K562 (cell line): ENCODE measurements around the gene TBC1D2. TPM values are rescaled to one million over a fixed set of nuclear protein-coding genes. Genes with fewer than 3 reads are reported as not detected.
A peak's percentile ranks its signal among the peaks of the same experiment; 100 is the strongest.

Source experiments
- ATAC-seq: fragments of 200-7000 bp; cut with Tn5 transposase; 3 replicates; pipeline ENCODE4 v1.9.1; 2020; ENCODE audit warnings: moderate library complexity
- BruUV-seq: library from RNA; stranded (reverse); fragments of 400-500 nt; replicated peaks from 2 replicates; lab custom pipeline; 2021; lab: Mats Ljungman, UMichigan
- CTCF ChIA-PET: fragments of 300-600 bp; formaldehyde crosslinking; extraction: SDS; loops from one replicate; lab custom pipeline; 2021; ENCODE audit warnings: low intra/inter-chr PET ratio; lab: Yijun Ruan, JAX
- POLR2A ChIA-PET: fragments of 300-600, 350-650 bp; sonication (Branson Sonifier 250); formaldehyde crosslinking; extraction: SDS; loops from one replicate; lab custom pipeline; 2021; ENCODE audit warnings: antibody characterized with exemption, inconsistent platforms; lab: Yijun Ruan, JAX
- DNase-seq, 4 experiments: peaks; one replicate each; pipeline versions ENCODE4 v3.0.0 to v3.0.0-alpha.2; 2011 to 2018; ENCODE audit warnings: low spot score in 3 of 4, mixed read lengths in 3 of 4; ENCODE audit errors: extremely low read depth in 1 of 4
- FAIRE-seq: peaks from 2 replicates; lab custom pipeline; 2011; peaks lifted over from hg19 to GRCh38; lab: Jason Lieb, UNC
- H2AFZ ChIP-seq: 2 replicates; pipeline ENCODE4 v1.6.0; 2011; ENCODE audit warnings: low read depth, low read length, control low read depth, inconsistent platforms
- H3K27ac ChIP-seq: fragments of 200-600 bp; 3 replicates; pipeline ENCODE4 v1.8.0; 2011; ENCODE audit warnings: low read depth, mild to moderate bottlenecking, control low read depth, inconsistent platforms, low read length, moderate library complexity, mixed read lengths; ENCODE audit errors: extremely low read depth
- H3K27me3 ChIP-seq, 2 experiments: fragments of 300-600 bp in 1 of 2; 2 replicates in 1 of 2; 3 replicates in 1 of 2; pipeline versions ENCODE4 v1.6.0 to v1.8.0; 2011; ENCODE audit warnings: inconsistent platforms in 2 of 2, low read length in 2 of 2, mild to moderate bottlenecking in 1 of 2, mixed read lengths in 1 of 2, moderate library complexity in 1 of 2; ENCODE audit not compliant: control insufficient read depth in 2 of 2, insufficient read depth in 2 of 2
- H3K36me3 ChIP-seq: fragments of 300-600 bp; 3 replicates; pipeline ENCODE4 v1.8.0; 2011; ENCODE audit warnings: mild to moderate bottlenecking, low read length, inconsistent platforms; ENCODE audit not compliant: control insufficient read depth, insufficient read depth
- H3K4me1 ChIP-seq, 2 experiments: fragments of 200-600 bp in 1 of 2; replicated peaks in 1 of 2; 2 replicates in 1 of 2; 3 replicates in 1 of 2; pipeline versions ENCODE4 v1.5.1 to v1.8.0; 2011; ENCODE audit warnings: inconsistent platforms in 2 of 2, low read length in 2 of 2, mild to moderate bottlenecking in 1 of 2, mixed read lengths in 1 of 2, moderate library complexity in 1 of 2; ENCODE audit not compliant: control insufficient read depth in 2 of 2, insufficient read depth in 2 of 2
- H3K4me2 ChIP-seq: 2 replicates; pipeline ENCODE4 v1.6.1; 2011; ENCODE audit warnings: low read length, control low read depth, inconsistent platforms, mixed read lengths; ENCODE audit not compliant: insufficient read depth
- H3K4me3 ChIP-seq: fragments of 200-600 bp; sonication (generic), shearing (Covaris generic); 2 replicates; pipeline ENCODE4 v1.5.1; 2016; ENCODE audit warnings: control low read depth, inconsistent platforms
- H3K79me2 ChIP-seq: fragments of 200-600 bp; 3 replicates; pipeline ENCODE4 v1.8.0; 2011; ENCODE audit warnings: low read length, inconsistent platforms; ENCODE audit not compliant: control insufficient read depth, insufficient read depth
- H3K9ac ChIP-seq, 2 experiments: 2 replicates each; pipeline versions ENCODE4 v1.6.0 to v1.6.1; 2011; ENCODE audit warnings: low read depth in 2 of 2, low read length in 2 of 2, control low read depth in 1 of 2, inconsistent platforms in 1 of 2, mild to moderate bottlenecking in 1 of 2, mixed read lengths in 1 of 2; ENCODE audit not compliant: insufficient read depth in 1 of 2
- H3K9me1 ChIP-seq: one replicate; pipeline ENCODE4 v1.6.0; 2011; ENCODE audit warnings: inconsistent platforms, mild to moderate bottlenecking, low read length, moderate library complexity; ENCODE audit not compliant: control insufficient read depth, insufficient read depth
- H3K9me3 ChIP-seq: replicated peaks from 2 replicates; pipeline ENCODE4 v1.5.1; 2011; ENCODE audit warnings: low read depth, low read length, inconsistent platforms; ENCODE audit not compliant: control insufficient read depth, insufficient read depth
- H4K20me1 ChIP-seq: replicated peaks from 2 replicates; pipeline ENCODE4 v1.6.1; 2011; ENCODE audit warnings: low read length, inconsistent platforms, mixed read lengths; ENCODE audit not compliant: control insufficient read depth, insufficient read depth
- DACH1 ChIP-seq: fragments of 450-650 bp; IDR thresholded peaks from 2 replicates; pipeline ENCODE4 v1.6.1; 2018; ENCODE audit not compliant: partially characterized antibody
- HMG20A ChIP-seq: fragments of 450-650 bp; formaldehyde crosslinking; conservative IDR thresholded peaks from 2 replicates; pipeline ENCODE4 v1.4.0; 2020; ENCODE audit warnings: mild to moderate bottlenecking, mixed read lengths
- KDM1A ChIP-seq, 2 experiments: fragments of 450-650 bp; IDR thresholded peaks; 2 replicates each; pipeline ENCODE4 v1.6.1; 2016; ENCODE audit warnings: mild to moderate bottlenecking in 2 of 2
- POLR2G ChIP-seq: fragments of 200-400 bp; formaldehyde crosslinking; IDR thresholded peaks from 2 replicates; pipeline ENCODE4 v1.6.1; 2017; ENCODE audit warnings: low read depth, mild to moderate bottlenecking, antibody characterized with exemption, low read length, moderate library complexity
- SIN3B ChIP-seq: fragments of 450-650 bp; IDR thresholded peaks from 2 replicates; pipeline ENCODE4 v1.6.1; 2017; ENCODE audit warnings: low read depth, mild to moderate bottlenecking, moderate library complexity
- SPI1 ChIP-seq: IDR thresholded peaks from 2 replicates; pipeline ENCODE4 v1.6.1; 2011; ENCODE audit warnings: low read depth, low read length, control low read depth, borderline replicate concordance
- TOE1 ChIP-seq, 2 experiments: fragments of 450-650 bp in 1 of 2; sonication (generic) in 1 of 2; formaldehyde crosslinking in 1 of 2; IDR thresholded peaks; 2 replicates each; pipeline versions ENCODE4 v1.7.1 to v1.8.0; 2016 to 2022; ENCODE audit warnings: borderline replicate concordance in 2 of 2, mild to moderate bottlenecking in 2 of 2, antibody characterized with exemption in 1 of 2, inconsistent platforms in 1 of 2, low read depth in 1 of 2, missing genetic modification reagents in 1 of 2, moderate library complexity in 1 of 2
- ZNF217 ChIP-seq: sonication (generic); formaldehyde crosslinking; IDR thresholded peaks from 2 replicates; pipeline ENCODE4 v1.8.0; 2022; ENCODE audit warnings: mild to moderate bottlenecking, missing genetic modification reagents
- ZNF316 ChIP-seq: fragments of 450-650 bp; IDR thresholded peaks from 2 replicates; pipeline ENCODE4 v1.6.1; 2016
- ZNF584 ChIP-seq: fragments of 200-800 bp; sonication (Bioruptor generic); IDR thresholded peaks from 2 replicates; pipeline ENCODE4 v1.6.1; 2016; ENCODE audit warnings: low read depth, mild to moderate bottlenecking, missing genetic modification characterization, missing compliant biosample characterization
- WGBS: fragments of 100-300 bp; shearing (Covaris generic); methylation state at CpG from one replicate; pipeline ENCODE4 v1.1.6; 2016; ENCODE audit warnings: low coverage, mixed read lengths; ENCODE audit not compliant: insufficient coverage; ENCODE audit errors: missing lambda C conversion rate; 5-methylcytosine and 5-hydroxymethylcytosine counted together
- in situ Hi-C: fragments of 300-500 bp; cut with MboI; formaldehyde crosslinking; loops from 4 replicates; pipeline ENCODE4 v1.15.0; 2018; ENCODE audit warnings: inconsistent platforms, mixed read lengths
- intact Hi-C: fragments of 100-400 bp; cut with micrococcal nuclease; formaldehyde crosslinking; loops from 2 replicates; pipeline ENCODE4 v1.14.2; 2022
- polyA plus RNA-seq, 8 experiments: library from polyadenylated mRNA; depleted of rRNA in 4 of 8; stranded (reverse) in 5 of 8; unstranded in 3 of 8; fragments of >200 nt; fragmentation: Nextera tagmentation in 2 of 8; fragmentation: Illumina TruSeq in 1 of 8; extraction: Ambion mirVana in 2 of 8; extraction: Trizol in 1 of 8; gene quantifications; 2 replicates each; pipeline versions ENCODE4 v1.2.1 to v1.2.3, GENCODE V29; 2011 to 2014; ENCODE audit warnings: inconsistent platforms in 1 of 8, missing spikeins in 1 of 8
- total RNA-seq, 7 experiments: library from RNA; depleted of rRNA in 6 of 7; stranded (reverse); fragments of >200 nt in 6 of 7; fragmentation: Illumina TruSeq in 2 of 7; extraction: Trizol in 2 of 7; gene quantifications; 2 replicates each; pipeline versions ENCODE4 v1.2.1 to v1.2.3, GENCODE V29; 2011 to 2021; ENCODE audit warnings: low replicate concordance in 1 of 7
- TF ChIP-seq, protein P1 (sequence below): sonication (generic); formaldehyde crosslinking; IDR thresholded peaks from 2 replicates; pipeline ENCODE4 v1.8.1; 2023; ENCODE audit warnings: mild to moderate bottlenecking, missing genetic modification reagents

Gene TBC1D2
- total and polyA plus RNA-seq, 9 of the 15 experiments (the other 6 are each of a cell fraction or from before 2014, with no cell fraction given): 0.10 to 7.0 (median 2.5) TPM

DNA sequence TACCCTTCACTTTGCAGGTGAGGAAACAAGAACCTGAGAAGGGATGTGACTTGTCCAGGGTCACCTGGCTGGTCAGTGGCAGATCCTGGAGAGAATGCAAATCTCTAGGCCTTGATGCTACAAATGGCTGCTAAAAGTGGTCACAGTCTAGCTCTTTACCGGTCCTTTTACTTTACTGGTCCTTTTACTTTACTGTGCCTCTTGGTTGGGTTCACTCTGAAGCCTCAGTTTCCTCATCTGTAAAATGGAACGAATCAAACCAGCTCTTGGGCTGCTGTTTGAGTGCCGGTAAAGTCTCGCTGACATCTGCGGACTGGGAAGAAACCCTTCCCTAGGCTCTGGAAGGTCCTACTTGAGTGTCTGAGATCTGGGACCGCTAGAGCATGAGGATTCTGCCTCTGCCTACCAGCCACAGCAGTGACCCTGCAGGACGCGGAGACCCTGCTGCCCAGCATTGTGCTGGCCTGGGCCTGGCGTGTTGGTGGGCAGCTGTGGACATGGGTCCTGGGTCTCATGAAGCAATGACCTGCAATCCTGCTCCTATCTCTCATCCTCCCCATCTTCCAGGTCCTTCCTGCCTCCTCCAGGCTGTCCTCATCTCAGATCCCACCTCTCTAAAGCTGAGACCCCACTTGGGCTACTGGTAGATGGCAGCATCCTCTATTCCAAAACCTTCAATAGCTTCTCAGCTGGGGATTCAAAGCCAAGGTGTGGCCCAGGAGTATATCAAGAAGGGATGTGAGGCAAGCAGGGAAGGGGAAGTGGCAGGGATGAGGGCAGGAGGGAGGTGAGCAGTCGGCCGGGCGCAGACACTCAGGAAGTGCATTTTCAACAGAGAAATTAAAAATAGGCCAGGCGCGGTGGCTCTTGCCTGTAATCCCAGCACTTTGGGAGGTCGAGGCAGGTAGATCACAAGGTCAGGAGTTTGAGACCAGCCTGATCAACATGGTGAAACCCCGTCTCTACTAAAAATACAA, 76.3 kb downstream of the TBC1D2 start (continued):
- TF ChIP-seq ZNF217 (no peak), SIN3B (no peak), KDM1A (IDR thresholded peaks at IDR 0.05) (peak in 1 of 2 experiments; percentile 57; a peak in 2 of 4 replicates)

DNA sequence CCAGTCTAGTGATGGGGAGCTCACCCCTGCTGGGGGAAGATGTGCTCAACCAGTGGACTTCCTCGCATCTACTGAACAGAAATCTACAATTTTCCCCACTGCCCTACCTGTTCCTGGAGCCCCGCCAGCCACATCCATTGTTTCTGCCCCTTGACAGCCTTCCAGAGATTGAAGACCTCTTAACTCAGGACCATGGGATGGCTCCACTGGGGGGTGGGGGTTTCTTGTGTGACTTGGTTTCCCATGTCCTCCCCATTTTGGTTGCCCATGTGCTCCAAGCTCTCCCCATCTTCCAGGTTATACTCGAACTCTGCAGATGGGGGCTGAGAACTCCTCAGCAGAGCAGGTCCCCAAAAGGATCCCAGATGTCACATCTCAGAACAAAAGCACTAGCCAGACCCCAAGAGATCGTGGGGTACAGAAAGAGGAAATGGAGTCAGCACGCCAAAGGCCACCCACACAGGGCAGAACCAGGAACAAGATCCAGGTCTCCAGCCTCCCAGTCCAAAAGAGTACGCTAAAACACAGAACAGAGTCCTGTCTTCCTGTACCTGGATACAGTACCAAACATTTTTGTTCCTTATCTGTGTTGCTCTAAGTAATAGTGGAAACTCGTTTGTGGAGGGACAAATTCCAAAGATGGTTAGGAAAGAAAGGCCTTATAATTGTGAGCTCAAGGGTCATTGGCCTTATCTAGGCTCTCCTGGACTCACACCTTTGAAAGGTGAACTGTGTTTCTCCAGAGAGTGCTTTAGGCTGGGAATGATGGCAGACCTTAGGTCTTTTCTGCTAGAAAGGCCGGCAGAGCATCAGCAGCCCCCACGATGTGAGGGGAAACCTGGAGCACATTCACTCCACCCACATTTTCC, 78.8 kb downstream of the TBC1D2 start:
- CTCF ChIA-PET: no interaction called here
- Histone ChIP-seq H3K4me1 (peaks cover 47 to 58% of the 10 kb centered on the region in 2 experiments), H3K36me3 (peaks cover 9% of the 10 kb centered on the region; the same call in 2 of the 3 replicates), H3K9me3 (no peaks in the 10 kb centered on the region), H2AFZ (no peak overlapping the region), H3K27me3 (no peaks in the 10 kb centered on the region), H3K9me1 (no peaks in the 10 kb centered on the region), H3K4me2 (peak overlapping the region; percentile 8; the same call in 1 of the 2 replicates), H3K9ac (peak overlapping the region in 1 of 2 experiments; percentile 39; a peak in 1 of 4 replicates), H3K27ac (peak overlapping the region; percentile 20; the same call in 2 of the 3 replicates), H3K79me2 (peaks cover 85% of the 10 kb centered on the region), H3K4me3 (no peak overlapping the region), H4K20me1 (no peaks in the 10 kb centered on the region; the same call in 1 of the 2 replicates)
- FAIRE-seq (no peak), DNase-seq (no peak), ATAC-seq (no peak)
- WGBS: 50% methylated on average over 9 of the region's 9 CpGs
- BruUV-seq: no TSS peak
- POLR2A ChIA-PET: interaction anchor here (0.6 to 1.8 kb wide), 5 partner anchors 9 to 80 kb away, joined by 3 to 6 read pairs (median 3); no protein-coding TSS in a partner anchor
- intact Hi-C loops: no loop called here
- in situ Hi-C loops: no loop called here
- TF ChIP-seq TOE1 (IDR thresholded peaks at IDR 0.05; ENCODE audit: borderline replicate concordance): no peak
- TF ChIP-seq TOE1 (CRISPR knock-in tag; IDR thresholded peaks at IDR 0.05; ENCODE audit: borderline replicate concordance, low read depth): no peak
- no peak for TF ChIP-seq ZNF316
- peak; percentile 21; the same call in 1 of the 2 replicates for TF ChIP-seq SPI1
- no peak for TF ChIP-seq POLR2G
- TF ChIP-seq, protein P1, sequence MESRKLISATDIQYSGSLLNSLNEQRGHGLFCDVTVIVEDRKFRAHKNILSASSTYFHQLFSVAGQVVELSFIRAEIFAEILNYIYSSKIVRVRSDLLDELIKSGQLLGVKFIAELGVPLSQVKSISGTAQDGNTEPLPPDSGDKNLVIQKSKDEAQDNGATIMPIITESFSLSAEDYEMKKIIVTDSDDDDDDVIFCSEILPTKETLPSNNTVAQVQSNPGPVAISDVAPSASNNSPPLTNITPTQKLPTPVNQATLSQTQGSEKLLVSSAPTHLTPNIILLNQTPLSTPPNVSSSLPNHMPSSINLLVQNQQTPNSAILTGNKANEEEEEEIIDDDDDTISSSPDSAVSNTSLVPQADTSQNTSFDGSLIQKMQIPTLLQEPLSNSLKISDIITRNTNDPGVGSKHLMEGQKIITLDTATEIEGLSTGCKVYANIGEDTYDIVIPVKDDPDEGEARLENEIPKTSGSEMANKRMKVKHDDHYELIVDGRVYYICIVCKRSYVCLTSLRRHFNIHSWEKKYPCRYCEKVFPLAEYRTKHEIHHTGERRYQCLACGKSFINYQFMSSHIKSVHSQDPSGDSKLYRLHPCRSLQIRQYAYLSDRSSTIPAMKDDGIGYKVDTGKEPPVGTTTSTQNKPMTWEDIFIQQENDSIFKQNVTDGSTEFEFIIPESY (CRISPR knock-in tag): no peak
- TF ChIP-seq ZNF584: no peak
- TF ChIP-seq DACH1: no peak
- TF ChIP-seq HMG20A (CRISPR knock-in tag): no peak
